DND-41 (cell line): ENCODE data around the gene MACROD2.
"Not testable (repeated sequence)": the region's sequence is repeated elsewhere in the genome, so short reads cannot be mapped to it uniquely, and the experiment has no call there.

Experiments
- EZH2 ChIP-seq: IDR thresholded peaks from 3 replicates; pipeline ENCODE4 v1.6.1; 2012; ENCODE audit warnings: borderline replicate concordance, low read depth, mild to moderate bottlenecking, moderate library complexity, low read length, inconsistent platforms; ENCODE audit not compliant: severe bottlenecking
- TF ChIP-seq, protein P1 (sequence below): IDR thresholded peaks from 2 replicates; pipeline ENCODE4 v1.5.1; 2012; ENCODE audit warnings: borderline replicate concordance, low read length, moderate library complexity, mild to moderate bottlenecking; ENCODE audit not compliant: poor library complexity, severe bottlenecking; ENCODE audit errors: extremely low read depth

GRCh38 chr20:14926436-14926835 is 931.1 kb downstream of the MACROD2 start:
- TF ChIP-seq, protein P1, sequence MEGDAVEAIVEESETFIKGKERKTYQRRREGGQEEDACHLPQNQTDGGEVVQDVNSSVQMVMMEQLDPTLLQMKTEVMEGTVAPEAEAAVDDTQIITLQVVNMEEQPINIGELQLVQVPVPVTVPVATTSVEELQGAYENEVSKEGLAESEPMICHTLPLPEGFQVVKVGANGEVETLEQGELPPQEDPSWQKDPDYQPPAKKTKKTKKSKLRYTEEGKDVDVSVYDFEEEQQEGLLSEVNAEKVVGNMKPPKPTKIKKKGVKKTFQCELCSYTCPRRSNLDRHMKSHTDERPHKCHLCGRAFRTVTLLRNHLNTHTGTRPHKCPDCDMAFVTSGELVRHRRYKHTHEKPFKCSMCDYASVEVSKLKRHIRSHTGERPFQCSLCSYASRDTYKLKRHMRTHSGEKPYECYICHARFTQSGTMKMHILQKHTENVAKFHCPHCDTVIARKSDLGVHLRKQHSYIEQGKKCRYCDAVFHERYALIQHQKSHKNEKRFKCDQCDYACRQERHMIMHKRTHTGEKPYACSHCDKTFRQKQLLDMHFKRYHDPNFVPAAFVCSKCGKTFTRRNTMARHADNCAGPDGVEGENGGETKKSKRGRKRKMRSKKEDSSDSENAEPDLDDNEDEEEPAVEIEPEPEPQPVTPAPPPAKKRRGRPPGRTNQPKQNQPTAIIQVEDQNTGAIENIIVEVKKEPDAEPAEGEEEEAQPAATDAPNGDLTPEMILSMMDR, result not testable (repeated sequence)
- not testable (repeated sequence) for TF ChIP-seq EZH2
